Measurements from ENCODE around the gene TRERF1. TPM values are rescaled to one million over a fixed set of nuclear protein-coding genes. Genes with fewer than 3 reads are reported as not detected.

The TRERF1 gene
- total RNA-seq, 1 donor from 2014 or later = 8.7 TPM

DNA sequence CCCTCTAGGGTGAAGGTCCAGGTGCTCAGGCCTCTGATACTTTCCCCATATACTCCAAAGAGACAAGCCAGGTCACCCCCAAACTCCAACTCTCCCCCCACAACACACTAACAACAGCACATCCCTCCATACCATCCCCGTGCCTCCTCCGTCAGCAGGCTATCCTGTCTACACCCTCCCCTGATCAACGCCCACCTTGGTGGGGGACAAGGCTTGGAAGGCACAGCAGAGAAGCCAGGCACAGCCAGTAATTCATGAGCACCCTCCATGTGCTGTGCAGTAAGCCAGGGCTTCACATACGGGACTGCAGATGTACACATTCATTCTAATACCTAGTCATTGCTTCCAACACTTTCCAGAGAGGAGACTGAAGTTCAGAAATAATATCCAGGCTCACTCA lies 57.6 kb downstream of the TRERF1 start:
- Mint-ChIP-seq H3K9me3 (ENCODE audit: unreplicated experiment) (no peaks in the 10 kb centered on the region), H3K27me3 (ENCODE audit: unreplicated experiment) (peaks cover 3% of the 10 kb centered on the region), H3K36me3 (ENCODE audit: low read depth, unreplicated experiment) (peaks cover 4% of the 10 kb centered on the region), H3K27ac (ENCODE audit: unreplicated experiment) (no peak overlapping the region), H3K4me1 (ENCODE audit: unreplicated experiment) (peaks cover 16% of the 10 kb centered on the region), H3K4me3 (ENCODE audit: unreplicated experiment) (no peak overlapping the region)
- no peak for DNase-seq (ENCODE audit: low spot score)
- no peak for TF ChIP-seq CTCF (IDR thresholded peaks at IDR 0.05; ENCODE audit: unreplicated experiment)

DNA sequence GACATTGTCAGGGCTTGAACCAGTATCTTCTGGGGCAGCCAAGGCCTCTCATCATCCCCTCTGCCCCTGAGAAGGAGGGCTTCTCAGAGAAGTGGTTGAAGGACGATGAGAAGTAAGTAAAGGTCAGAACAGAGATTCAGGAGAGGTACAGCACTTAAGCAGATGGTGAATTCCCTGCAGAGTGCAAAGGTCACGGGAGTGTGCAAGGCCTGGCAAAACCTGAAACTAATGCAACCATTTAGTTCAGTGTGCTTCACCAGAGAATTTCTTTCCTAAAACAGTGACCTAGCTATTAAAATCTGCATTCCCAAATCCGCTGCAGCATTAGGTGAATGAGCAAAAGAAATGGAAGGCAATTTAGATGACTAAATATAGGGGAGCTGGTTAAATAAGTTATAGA lies 58.4 kb downstream of the TRERF1 start:
- no peak for DNase-seq (ENCODE audit: low spot score)
- Mint-ChIP-seq H3K4me3 (ENCODE audit: unreplicated experiment) (no peak overlapping the region), H3K27ac (ENCODE audit: unreplicated experiment) (no peak overlapping the region), H3K27me3 (ENCODE audit: unreplicated experiment) (peaks cover 3% of the 10 kb centered on the region), H3K36me3 (ENCODE audit: low read depth, unreplicated experiment) (peaks cover 4% of the 10 kb centered on the region), H3K4me1 (ENCODE audit: unreplicated experiment) (peaks cover 16% of the 10 kb centered on the region), H3K9me3 (ENCODE audit: unreplicated experiment) (no peaks in the 10 kb centered on the region)
- no peak for TF ChIP-seq CTCF (IDR thresholded peaks at IDR 0.05; ENCODE audit: unreplicated experiment)

DNA sequence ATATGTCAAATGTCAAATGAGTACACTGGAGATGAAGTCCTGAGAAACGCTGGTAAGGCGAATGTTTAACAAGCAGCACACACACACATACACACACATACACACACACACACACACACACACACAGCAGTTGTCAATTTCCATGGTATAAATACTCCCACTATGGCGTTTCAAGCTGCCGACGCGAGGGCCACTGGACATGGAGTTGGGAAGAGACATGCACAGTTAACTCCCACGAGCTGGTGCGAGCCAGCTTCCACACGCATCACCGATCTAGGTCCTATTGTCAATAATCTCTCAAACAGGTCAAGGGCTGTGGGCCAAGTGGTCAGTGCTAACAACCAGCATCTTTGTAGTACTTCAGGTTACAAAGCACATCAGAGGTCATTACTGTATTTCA lies 58.9 kb downstream of the TRERF1 start:
- DNase-seq (ENCODE audit: low spot score) = no peak
- Mint-ChIP-seq H3K9me3 (ENCODE audit: unreplicated experiment) (no peaks in the 10 kb centered on the region), H3K36me3 (ENCODE audit: low read depth, unreplicated experiment) (peaks cover 4% of the 10 kb centered on the region), H3K4me3 (ENCODE audit: unreplicated experiment) (no peak overlapping the region), H3K27ac (ENCODE audit: unreplicated experiment) (no peak overlapping the region), H3K27me3 (ENCODE audit: unreplicated experiment) (peaks cover 3% of the 10 kb centered on the region), H3K4me1 (ENCODE audit: unreplicated experiment) (peaks cover 16% of the 10 kb centered on the region)
- TF ChIP-seq CTCF (IDR thresholded peaks at IDR 0.05; ENCODE audit: unreplicated experiment) = no peak

- TF ChIP-seq CTCF (IDR thresholded peaks at IDR 0.05; ENCODE audit: unreplicated experiment) = no peak
- H3K27me3 Mint-ChIP-seq (ENCODE audit: unreplicated experiment) = peaks cover 3% of the 10 kb centered on the region
- peaks cover 4% of the 10 kb centered on the region for H3K36me3 Mint-ChIP-seq (ENCODE audit: low read depth, unreplicated experiment)
- H3K4me1 Mint-ChIP-seq (ENCODE audit: unreplicated experiment) = peaks cover 16% of the 10 kb centered on the region
- no peak overlapping the region for H3K27ac Mint-ChIP-seq (ENCODE audit: unreplicated experiment)
- peak overlapping the region; percentile 71 for H3K4me3 Mint-ChIP-seq (ENCODE audit: unreplicated experiment)
- DNase-seq (ENCODE audit: low spot score) = no peak
- H3K9me3 Mint-ChIP-seq (ENCODE audit: unreplicated experiment) = no peaks in the 10 kb centered on the region
Measured at GRCh38 chr6:42391441-42391840, 60.3 kb downstream of the TRERF1 start.

DNA sequence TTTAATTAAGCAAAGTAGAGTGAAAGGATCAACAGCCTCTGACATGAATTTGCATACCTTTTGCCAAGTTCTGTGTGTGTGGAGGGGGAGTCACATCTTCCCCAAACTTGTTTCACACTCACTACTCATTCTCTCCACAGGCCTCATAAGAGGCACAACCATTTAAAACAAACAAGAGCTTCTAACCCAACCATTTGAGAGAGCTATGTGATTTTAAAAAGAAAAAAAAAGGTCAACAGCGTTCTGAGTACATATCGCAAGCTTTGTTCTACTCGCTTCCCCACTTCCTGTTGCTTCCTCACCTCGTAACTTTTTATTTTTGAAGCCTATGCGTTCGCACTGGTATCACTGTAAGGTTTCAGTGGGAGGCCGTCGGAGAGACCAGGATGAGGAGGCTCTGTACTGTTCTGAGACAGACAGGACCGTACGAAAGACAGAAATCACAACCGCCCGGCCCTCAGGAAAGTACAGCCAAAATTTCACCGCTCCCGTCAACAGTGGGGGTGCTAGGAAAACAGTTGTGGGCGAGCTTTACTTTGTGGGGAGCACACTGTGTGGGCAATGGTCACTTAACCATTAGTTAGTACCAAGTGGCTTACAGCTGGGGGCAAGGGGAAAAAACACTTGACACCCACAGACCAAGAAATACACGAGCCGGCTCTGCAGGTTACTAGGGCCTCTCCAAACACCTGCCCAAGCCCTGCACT lies 61.3 kb downstream of the TRERF1 start:
- Mint-ChIP-seq H3K4me1 (ENCODE audit: unreplicated experiment) (peaks cover 16% of the 10 kb centered on the region), H3K27ac (ENCODE audit: unreplicated experiment) (no peak overlapping the region), H3K4me3 (ENCODE audit: unreplicated experiment) (no peak overlapping the region), H3K36me3 (ENCODE audit: low read depth, unreplicated experiment) (peaks cover 4% of the 10 kb centered on the region), H3K9me3 (ENCODE audit: unreplicated experiment) (no peaks in the 10 kb centered on the region), H3K27me3 (ENCODE audit: unreplicated experiment) (peaks cover 3% of the 10 kb centered on the region)
- no peak for TF ChIP-seq CTCF (IDR thresholded peaks at IDR 0.05; ENCODE audit: unreplicated experiment)
- DNase-seq (ENCODE audit: low spot score) = no peak
